Stimulated activated CD8-positive, alpha-beta memory T cell treated with anti-CD3 and anti-CD28 coated beads, Interleukin-15, amount 100 ng/mL, for 48 hours (primary cell): ENCODE results near the gene RFX8.
"Not testable (repeated sequence)": the region's sequence is repeated elsewhere in the genome, so short reads cannot be mapped to it uniquely, and the experiment has no call there.

Source experiments
- DNase-seq, 2 donors: peaks; one replicate each; pipeline ENCODE4 v3.0.0-alpha.2; 2020; ENCODE audit warnings: low read depth in 2 of 2

The RFX8 gene

GRCh38 chr2:101474731-101475384 lies at the start of gene RFX8:
TSS of gene RFX8 (minus strand) at chr2:101475112. CDS start at chr2:101466848, 8,264 bp downstream.
- peak; percentile 40 to 58 for DNase-seq

- no peak for DNase-seq
Measured at GRCh38 chr2:101521487-101521886, 46.6 kb upstream of the RFX8 start.

- no peak for DNase-seq
Measured at GRCh38 chr2:101520246-101520645, 45.3 kb upstream of the RFX8 start.

- DNase-seq = no peak
Measured at GRCh38 chr2:101518578-101519492, 43.9 kb upstream of the RFX8 start.

- DNase-seq = no peak
Measured at GRCh38 chr2:101517758-101518271, 42.9 kb upstream of the RFX8 start.

GRCh38 chr2:101516823-101517690 lies 42.1 kb upstream of the RFX8 start:
- DNase-seq = peak in 1 of 2 donors; percentile 15

GRCh38 chr2:101516349-101516748 lies 41.4 kb upstream of the RFX8 start:
- DNase-seq = no peak

GRCh38 chr2:101515477-101515876 lies 40.6 kb upstream of the RFX8 start:
- no peak for DNase-seq

- DNase-seq = no peak
Measured at GRCh38 chr2:101512993-101513392, 38.1 kb upstream of the RFX8 start.

GRCh38 chr2:101511381-101511780 lies 36.5 kb upstream of the RFX8 start:
- DNase-seq = no peak

GRCh38 chr2:101509499-101510284 lies 34.8 kb upstream of the RFX8 start:
- DNase-seq = no peak

- no peak for DNase-seq
Measured at GRCh38 chr2:101508636-101509035, 33.7 kb upstream of the RFX8 start.

GRCh38 chr2:101505276-101505675 lies 30.4 kb upstream of the RFX8 start:
- not testable (repeated sequence) for DNase-seq

GRCh38 chr2:101504744-101505143 lies 29.8 kb upstream of the RFX8 start:
- DNase-seq = not testable (repeated sequence)

GRCh38 chr2:101502095-101502494 lies 27.2 kb upstream of the RFX8 start:
- DNase-seq = no peak

GRCh38 chr2:101501443-101501842 lies 26.5 kb upstream of the RFX8 start:
- no peak for DNase-seq

GRCh38 chr2:101500860-101501259 lies 25.9 kb upstream of the RFX8 start:
- DNase-seq = no peak

- DNase-seq = no peak
Measured at GRCh38 chr2:101500180-101500579, 25.3 kb upstream of the RFX8 start.

GRCh38 chr2:101496279-101496678 lies 21.4 kb upstream of the RFX8 start:
- no peak for DNase-seq

- no peak for DNase-seq
Measured at GRCh38 chr2:101492936-101493473, 18.1 kb upstream of the RFX8 start.

GRCh38 chr2:101486994-101487393 lies 12.1 kb upstream of the RFX8 start:
- DNase-seq = no peak
